Gastroesophageal sphincter (tissue), 4 donors: Measurements from ENCODE around the gene POLE4. TPM values are rescaled to one million over a fixed set of nuclear protein-coding genes. Genes with fewer than 3 reads are reported as not detected.

ENCODE experiments used
- ATAC-seq: fragments of 150-250 bp; one replicate; pipeline ENCODE4 v1.9.1; 2016; ENCODE audit warnings: mild to moderate bottlenecking, moderate library complexity
- H3K27ac ChIP-seq, 4 donors: fragments of 200-600 bp; sonication (generic) in 3 of 4; 1 replicate in 3 of 4; 2 replicates in 1 of 4; pipeline ENCODE4 v1.5.1; 2016 to 2019
- H3K27me3 ChIP-seq: fragments of 200-600 bp; sonication (generic); one replicate; pipeline ENCODE4 v1.5.1; 2019
- H3K36me3 ChIP-seq, 2 donors: fragments of 200-600 bp; sonication (generic); one replicate each; pipeline ENCODE4 v1.5.1; 2019; ENCODE audit warnings: control low read depth in 1 of 2
- H3K4me1 ChIP-seq, 3 donors: fragments of 200-600 bp; sonication (generic); 1 replicate in 2 of 3; 2 replicates in 1 of 3; pipeline ENCODE4 v1.5.1; 2016 to 2019; ENCODE audit warnings: control low read depth in 2 of 3
- H3K4me3 ChIP-seq, 2 donors: fragments of 200-600 bp; sonication (generic); one replicate each; pipeline ENCODE4 v1.5.1; 2019; ENCODE audit warnings: mild to moderate bottlenecking in 1 of 2, moderate library complexity in 1 of 2
- H3K9me3 ChIP-seq, 3 donors: fragments of 200-600 bp; sonication (generic); one replicate each; pipeline ENCODE4 v1.5.1; 2017 to 2019; ENCODE audit warnings: control low read depth in 2 of 3
- EP300 ChIP-seq: sonication (generic); formaldehyde crosslinking; IDR thresholded peaks from one replicate; pipeline ENCODE4 v1.6.1; 2017; ENCODE audit warnings: antibody characterized with exemption, mild to moderate bottlenecking
- POLR2A ChIP-seq, 2 donors: fragments of 450-650 bp; IDR thresholded peaks; one replicate each; pipeline ENCODE4 v1.6.1; 2017; ENCODE audit warnings: antibody characterized with exemption in 2 of 2, mild to moderate bottlenecking in 2 of 2, moderate library complexity in 1 of 2
- POLR2AphosphoS5 ChIP-seq: sonication (generic); formaldehyde crosslinking; IDR thresholded peaks from one replicate; pipeline ENCODE4 v1.6.1; 2017; ENCODE audit warnings: antibody characterized with exemption
- WGBS, 2 donors: methylation state at CpG; one replicate each; pipeline ENCODE4 v1.1.5; 2018; ENCODE audit warnings: low coverage in 1 of 2; 5-methylcytosine and 5-hydroxymethylcytosine counted together
- total RNA-seq, 4 donors: library from RNA; depleted of rRNA; stranded (reverse); fragments of >200 nt; gene quantifications; one replicate each; pipeline ENCODE4 v1.1.0, GENCODE V29; 2016
- TF ChIP-seq, protein P1 (sequence below), 4 experiments: fragments of 200-600 bp in 2 of 4; fragments of 450-650 bp in 2 of 4; sonication (generic) in 1 of 4; IDR thresholded peaks; one replicate each; pipeline ENCODE4 v1.5.1; 2017 to 2019; ENCODE audit warnings: antibody characterized with exemption in 4 of 4, mild to moderate bottlenecking in 2 of 4, moderate library complexity in 2 of 4

Gene POLE4
- total RNA-seq, 4 donors from 2014 or later: 17.7 to 34.1 (median 24.8) TPM

DNA sequence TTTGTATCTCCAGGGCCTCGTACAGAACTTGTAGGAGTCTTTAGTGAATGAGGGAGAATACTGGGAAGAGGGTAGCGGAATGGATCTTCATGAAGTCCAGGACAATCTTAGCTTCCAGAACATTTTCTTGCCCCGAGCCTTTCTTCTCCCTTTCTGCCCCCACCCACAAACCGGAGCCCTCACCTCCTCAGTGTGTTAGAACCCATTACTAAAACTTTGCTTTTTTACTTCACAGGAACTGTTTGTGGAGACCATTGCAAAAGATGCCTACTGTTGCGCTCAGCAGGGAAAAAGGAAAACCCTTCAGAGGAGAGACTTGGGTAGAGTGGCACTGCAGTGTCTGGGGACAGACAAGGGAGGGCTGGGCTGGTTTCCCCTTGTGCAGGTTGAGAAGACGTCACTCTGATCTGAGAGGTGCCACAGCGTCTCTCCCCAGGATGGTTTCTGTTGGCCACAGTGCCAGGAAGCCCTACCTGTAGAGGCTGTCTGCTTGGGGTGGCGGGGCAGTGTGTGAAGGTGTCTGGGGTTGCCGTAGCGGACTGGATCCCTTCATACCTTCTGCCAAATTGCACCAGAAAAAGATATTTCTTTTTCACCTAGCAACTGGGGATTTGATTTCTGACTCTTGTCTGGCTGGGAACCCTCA lies 786 bp downstream of the POLE4 start:
- 30 to 73% methylated on average over 2 to 6 of the region's 10 CpGs for WGBS, 2 donors
- peaks cover 0 to 36% of the 10 kb centered on the region in 2 donors for H3K36me3 ChIP-seq
- H3K9me3 ChIP-seq: no peaks in the 10 kb centered on the region
- no peaks in the 10 kb centered on the region for H3K27me3 ChIP-seq
- H3K4me1 ChIP-seq: peaks cover 0 to 20% (median 8%) of the 10 kb centered on the region in 3 donors
- ATAC-seq: no peak
- TF ChIP-seq, protein P1, sequence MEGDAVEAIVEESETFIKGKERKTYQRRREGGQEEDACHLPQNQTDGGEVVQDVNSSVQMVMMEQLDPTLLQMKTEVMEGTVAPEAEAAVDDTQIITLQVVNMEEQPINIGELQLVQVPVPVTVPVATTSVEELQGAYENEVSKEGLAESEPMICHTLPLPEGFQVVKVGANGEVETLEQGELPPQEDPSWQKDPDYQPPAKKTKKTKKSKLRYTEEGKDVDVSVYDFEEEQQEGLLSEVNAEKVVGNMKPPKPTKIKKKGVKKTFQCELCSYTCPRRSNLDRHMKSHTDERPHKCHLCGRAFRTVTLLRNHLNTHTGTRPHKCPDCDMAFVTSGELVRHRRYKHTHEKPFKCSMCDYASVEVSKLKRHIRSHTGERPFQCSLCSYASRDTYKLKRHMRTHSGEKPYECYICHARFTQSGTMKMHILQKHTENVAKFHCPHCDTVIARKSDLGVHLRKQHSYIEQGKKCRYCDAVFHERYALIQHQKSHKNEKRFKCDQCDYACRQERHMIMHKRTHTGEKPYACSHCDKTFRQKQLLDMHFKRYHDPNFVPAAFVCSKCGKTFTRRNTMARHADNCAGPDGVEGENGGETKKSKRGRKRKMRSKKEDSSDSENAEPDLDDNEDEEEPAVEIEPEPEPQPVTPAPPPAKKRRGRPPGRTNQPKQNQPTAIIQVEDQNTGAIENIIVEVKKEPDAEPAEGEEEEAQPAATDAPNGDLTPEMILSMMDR (IDR thresholded peaks at IDR 0.05): no peak
- TF ChIP-seq EP300 (no peak), POLR2AphosphoS5 (no peak), POLR2A (IDR thresholded peaks at IDR 0.05) (no peak)
- H3K27ac ChIP-seq: peak overlapping the region in 3 of 4 donors; percentile 91
- H3K4me3 ChIP-seq: peak overlapping the region; percentile 39 to 66

GRCh38 chr2:74966887-74967286 lies 8.4 kb downstream of the POLE4 start:
- peaks cover 0 to 11% (median 0%) of the 10 kb centered on the region in 3 donors for H3K9me3 ChIP-seq
- TF ChIP-seq POLR2AphosphoS5 (no peak), EP300 (no peak), POLR2A (IDR thresholded peaks at IDR 0.05) (no peak)
- TF ChIP-seq, protein P1 (IDR thresholded peaks at IDR 0.05): no peak
- H3K36me3 ChIP-seq: peaks cover 0 to 47% of the 10 kb centered on the region in 2 donors
- H3K27me3 ChIP-seq: no peaks in the 10 kb centered on the region
- no peak overlapping the region for H3K4me3 ChIP-seq
- no peaks in the 10 kb centered on the region for H3K4me1 ChIP-seq
- WGBS, 2 donors: 93 to 100% methylated on average over 1 of the region's 1 CpG
- no peak for ATAC-seq
- H3K27ac ChIP-seq: no peak overlapping the region

- no peaks in the 10 kb centered on the region for H3K27me3 ChIP-seq
- H3K36me3 ChIP-seq: peaks cover 0 to 6% of the 10 kb centered on the region in 2 donors
- 91 to 94% methylated on average over 5 to 7 of the region's 7 CpGs for WGBS, 2 donors
- ATAC-seq: no peak
- H3K9me3 ChIP-seq: no peaks in the 10 kb centered on the region
- TF ChIP-seq POLR2AphosphoS5 (no peak), EP300 (no peak), POLR2A (IDR thresholded peaks at IDR 0.05) (no peak)
- TF ChIP-seq, protein P1 (IDR thresholded peaks at IDR 0.05): no peak
- no peak overlapping the region for H3K4me3 ChIP-seq
- no peaks in the 10 kb centered on the region for H3K4me1 ChIP-seq
- no peak overlapping the region for H3K27ac ChIP-seq
Observed at GRCh38 chr2:74975016-74975415, 16.6 kb downstream of the POLE4 start.

- no peak for TF ChIP-seq POLR2AphosphoS5
- no peak for ATAC-seq
- H3K27me3 ChIP-seq: no peaks in the 10 kb centered on the region
- H3K36me3 ChIP-seq: peaks cover 0 to 6% of the 10 kb centered on the region in 2 donors
- no peaks in the 10 kb centered on the region for H3K4me1 ChIP-seq
- no peak overlapping the region for H3K4me3 ChIP-seq
- H3K9me3 ChIP-seq: no peaks in the 10 kb centered on the region
- H3K27ac ChIP-seq: no peak overlapping the region
Observed at GRCh38 chr2:74979844-74980243, 21.4 kb downstream of the POLE4 start.

GRCh38 chr2:74982577-74982976 lies 24.1 kb downstream of the POLE4 start:
- 53 to 79% methylated on average over 3 of the region's 3 CpGs for WGBS, 2 donors
- Histone ChIP-seq H3K36me3 (peaks cover 0 to 2% of the 10 kb centered on the region in 2 donors), H3K27ac (no peak overlapping the region), H3K4me3 (no peak overlapping the region), H3K9me3 (no peaks in the 10 kb centered on the region), H3K27me3 (no peaks in the 10 kb centered on the region), H3K4me1 (no peaks in the 10 kb centered on the region)
- ATAC-seq: no peak
- TF ChIP-seq POLR2AphosphoS5 (no peak), POLR2A (IDR thresholded peaks at IDR 0.05) (no peak), EP300 (no peak)
- TF ChIP-seq, protein P1 (IDR thresholded peaks at IDR 0.05): no peak
